ENCODE data around the gene DNAL1. TPM values are rescaled to one million over a fixed set of nuclear protein-coding genes. Genes with fewer than 3 reads are reported as not detected.
A peak's percentile ranks its signal among the peaks of the same experiment; 100 is the strongest.

The DNAL1 gene
- total and polyA plus RNA-seq, 10 of the 15 experiments (the other 5 are each of a cell fraction or from before 2014, with no cell fraction given), result 2.4 to 18.2 (median 7.4) TPM

GRCh38 chr14:73744175-73744867, 99.5 kb downstream of the DNAL1 start (continued):
- no peak for TF ChIP-seq STAT1 (conservative IDR thresholded peaks at IDR 0.05)
- no peak for TF ChIP-seq SIN3A (IDR thresholded peaks at IDR 0.05; ENCODE audit: low read depth, low read length)

GRCh38 chr14:73744874-73745529, 100.2 kb downstream of the DNAL1 start:
- ATAC-seq (no peak), FAIRE-seq (no peak), DNase-seq (ENCODE audit: low read depth, low spot score) (no peak)
- CTCF ChIA-PET, result interaction anchor here (0.9 to 21.0 kb wide), 7 partner anchors 11 to 78 kb away, joined by 3 to 288 read pairs (median 8); a partner anchor contains a TSS
- WGBS (ENCODE audit: insufficient coverage, insufficient replicate concordance, low lambda C conversion rate, missing lambda C conversion rate), result 35% methylated on average over 6 of the region's 6 CpGs
- intact Hi-C loops (cut with micrococcal nuclease; ENCODE audit: unreplicated experiment), result no loop called here
- Histone ChIP-seq H3K4me3 (peak overlapping the region; percentile 55; the same call in 1 of the 2 replicates), H3K9me3 (replicated peaks; ENCODE audit: control insufficient read depth, insufficient read depth, low read length) (no peaks in the 10 kb centered on the region), H4K20me1 (ENCODE audit: control insufficient read depth, insufficient read depth) (peaks cover 32% of the 10 kb centered on the region), H3K27me3 (replicated peaks in 1 of 2; ENCODE audit: control insufficient read depth in 2 of 2, insufficient read depth in 2 of 2, low read length in 1 of 2) (no peaks in the 10 kb centered on the region), H3K4me1 (ENCODE audit: control insufficient read depth, insufficient read depth, low read length) (peaks cover 82% of the 10 kb centered on the region), H3K27ac (ENCODE audit: control insufficient read depth, insufficient read depth) (peak overlapping the region; percentile 81), H3K79me2 (ENCODE audit: control insufficient read depth, insufficient read depth, low read length) (peaks cover 100% of the 10 kb centered on the region), H3K36me3 (ENCODE audit: control insufficient read depth in 2 of 2, insufficient read depth in 2 of 2, low read length in 1 of 2) (peaks cover 14 to 27% of the 10 kb centered on the region in 2 experiments), H3K9ac (ENCODE audit: control insufficient read depth, insufficient read depth, low read length) (0 out of 2 replicates have a peak overlapping the region, but pooled peaks have one; percentile 9), H3K4me2 (ENCODE audit: control insufficient read depth, insufficient read depth) (peak overlapping the region; percentile 96), H2AFZ (ENCODE audit: control insufficient read depth, low read depth, low read length) (no peak overlapping the region)
- SMC1A ChIA-PET (ENCODE audit: uncharacterized antibody, unreplicated experiment), result interaction anchor here (1.5 to 6.7 kb wide), 7 partner anchors 10 to 80 kb away, joined by 7 to 60 read pairs (median 19); no protein-coding TSS in a partner anchor
- TF ChIP-seq ATF7 (IDR thresholded peaks at IDR 0.05; ENCODE audit: low read depth) (no peak), SRF (IDR thresholded peaks at IDR 0.05; ENCODE audit: low read depth in 2 of 2, low read length in 2 of 2) (no peak), WRNIP1 (IDR thresholded peaks at IDR 0.05; ENCODE audit: borderline replicate concordance, low read depth, low read length) (0 out of 2 replicates have a peak, but pooled peaks have one; percentile 18), RFX5 (IDR thresholded peaks at IDR 0.05; ENCODE audit: low read depth, low read length) (no peak), PBX3 (IDR thresholded peaks at IDR 0.05; ENCODE audit: insufficient replicate concordance, low read depth, low read length) (no peak)
- RAD21 ChIA-PET (ENCODE audit: unreplicated experiment), result interaction anchor here (0.9 to 8.5 kb wide), 6 partner anchors 11 to 292 kb away, joined by 3 to 114 read pairs (median 15); a partner anchor contains a TSS
- no TSS peak for BruUV-seq (replicated peaks)
- in situ Hi-C loops (cut with MboI), result loop anchor here (5.0 to 25.0 kb wide), 2 partner anchors 82 to 292 kb away; no protein-coding TSS in a partner anchor
- POLR2A ChIA-PET, result interaction anchor here (1.0 to 6.7 kb wide), 8 partner anchors 8 to 79 kb away, joined by 3 to 54 read pairs (median 6); a partner anchor contains a TSS

All from GM12878 (cell line).